IMR-90 (cell line): ENCODE results near the gene OSBPL3. TPM values are rescaled to one million over a fixed set of nuclear protein-coding genes. Genes with fewer than 3 reads are reported as not detected.

ENCODE experiments used
- ATAC-seq: fragments of 200-7000 bp; cut with Tn5 transposase; 2 replicates; pipeline ENCODE4 v1.9.1; 2020; ENCODE audit warnings: low read depth, mild to moderate bottlenecking, moderate library complexity
- BruUV-seq: library from RNA; stranded (reverse); fragments of 400-500 nt; replicated peaks from 2 replicates; lab custom pipeline; 2021; lab: Mats Ljungman, UMichigan
- CTCF ChIA-PET: fragments of 300-600 bp; formaldehyde crosslinking; extraction: SDS; loops from one replicate; lab custom pipeline; 2021; ENCODE audit warnings: antibody characterized with exemption; lab: Yijun Ruan, JAX
- POLR2A ChIA-PET: fragments of 300-600 bp; sonication (Branson Sonifier 250); formaldehyde crosslinking; loops from one replicate; lab custom pipeline; 2022; ENCODE audit warnings: antibody characterized with exemption; ENCODE audit not compliant: unreplicated experiment; lab: Charles Lee
- DNase-seq: peaks from one replicate; pipeline ENCODE4 v3.0.0; 2013
- H2AFZ ChIP-seq: replicated peaks from 2 replicates; pipeline ENCODE3; 2013; ENCODE audit warnings: low read length, mild to moderate bottlenecking; ENCODE audit not compliant: poor library complexity
- H2AK5ac ChIP-seq: 2 replicates; pipeline ENCODE4 v1.6.1; 2013; ENCODE audit warnings: low read depth, low read length, inconsistent platforms
- H2AK9ac ChIP-seq: replicated peaks from 2 replicates; pipeline ENCODE3; 2013; ENCODE audit warnings: mild to moderate bottlenecking, low read depth, low read length, moderate library complexity; ENCODE audit not compliant: poor library complexity
- H2BK120ac ChIP-seq: 2 replicates; pipeline ENCODE4 v1.6.1; 2013; ENCODE audit warnings: low read depth, low read length, inconsistent platforms
- H2BK15ac ChIP-seq: 3 replicates; pipeline ENCODE4 v1.6.1; 2013; ENCODE audit warnings: low read depth, low read length, inconsistent platforms
- H2BK20ac ChIP-seq: 2 replicates; pipeline ENCODE4 v1.6.1; 2013; ENCODE audit warnings: low read depth, mild to moderate bottlenecking, inconsistent platforms, low read length, moderate library complexity
- H2BK5ac ChIP-seq: 2 replicates; pipeline ENCODE4 v1.6.1; 2013; ENCODE audit warnings: mild to moderate bottlenecking, low read depth, low read length, inconsistent platforms; ENCODE audit not compliant: poor library complexity, severe bottlenecking
- H3K14ac ChIP-seq: replicated peaks from 2 replicates; pipeline ENCODE4 v1.6.1; 2013; ENCODE audit warnings: low read depth, low read length, inconsistent platforms
- H3K18ac ChIP-seq: 2 replicates; pipeline ENCODE4 v1.6.1; 2013; ENCODE audit warnings: low read depth, low read length, control low read depth
- H3K23ac ChIP-seq: 2 replicates; pipeline ENCODE4 v1.6.1; 2013; ENCODE audit warnings: low read depth, low read length, inconsistent platforms
- H3K27ac ChIP-seq: 2 replicates; pipeline ENCODE4 v1.5.1; 2013; ENCODE audit warnings: mild to moderate bottlenecking, control low read depth, low read length; ENCODE audit not compliant: insufficient read depth
- H3K27me3 ChIP-seq: 2 replicates; pipeline ENCODE4 v1.6.1; 2013; ENCODE audit warnings: low read length; ENCODE audit not compliant: control insufficient read depth, insufficient read depth
- H3K36me3 ChIP-seq: 2 replicates; pipeline ENCODE4 v1.6.1; 2013; ENCODE audit warnings: low read length, mixed read lengths; ENCODE audit not compliant: control insufficient read depth, insufficient read depth
- H3K4ac ChIP-seq: 2 replicates; pipeline ENCODE4 v1.6.1; 2013; ENCODE audit warnings: low read depth, low read length, inconsistent platforms
- H3K4me1 ChIP-seq: 2 replicates; pipeline ENCODE4 v1.6.1; 2013; ENCODE audit warnings: low read length, mixed read lengths; ENCODE audit not compliant: control insufficient read depth, insufficient read depth
- H3K4me2 ChIP-seq: 2 replicates; pipeline ENCODE4 v1.6.1; 2013; ENCODE audit warnings: low read depth, mild to moderate bottlenecking, control low read depth, low read length, moderate library complexity
- H3K4me3 ChIP-seq: 2 replicates; pipeline ENCODE4 v1.5.1; 2013; ENCODE audit warnings: low read depth, mild to moderate bottlenecking, control low read depth, low read length, moderate library complexity; ENCODE audit not compliant: insufficient read depth
- H3K56ac ChIP-seq: 2 replicates; pipeline ENCODE4 v1.6.1; 2013; ENCODE audit warnings: low read length, inconsistent platforms; ENCODE audit not compliant: insufficient read depth; ENCODE audit errors: extremely low read depth
- H3K79me1 ChIP-seq, 2 experiments: 2 replicates each; pipeline ENCODE4 v1.6.1; 2013; ENCODE audit warnings: low read length in 2 of 2, inconsistent platforms in 1 of 2, low read depth in 1 of 2
- H3K9ac ChIP-seq: 2 replicates; pipeline ENCODE4 v1.6.1; 2013; ENCODE audit warnings: low read depth, low read length, control low read depth
- H3K9me1 ChIP-seq: 2 replicates; pipeline ENCODE4 v1.6.1; 2013; ENCODE audit warnings: low read length, inconsistent platforms; ENCODE audit not compliant: insufficient read depth
- H3K9me3 ChIP-seq: 2 replicates; pipeline ENCODE4 v1.6.1; 2013; ENCODE audit warnings: low read length; ENCODE audit not compliant: control insufficient read depth, insufficient read depth
- H4K20me1 ChIP-seq: 2 replicates; pipeline ENCODE4 v1.6.1; 2013; ENCODE audit warnings: low read length, inconsistent platforms; ENCODE audit not compliant: insufficient read depth
- H4K5ac ChIP-seq: 2 replicates; pipeline ENCODE4 v1.6.1; 2013; ENCODE audit warnings: mild to moderate bottlenecking, low read depth, low read length, control low read depth
- H4K8ac ChIP-seq, 2 experiments: 2 replicates each; pipeline ENCODE4 v1.6.1; 2013; ENCODE audit warnings: low read depth in 2 of 2, low read length in 2 of 2, control low read depth in 1 of 2, inconsistent platforms in 1 of 2
- H4K91ac ChIP-seq: 2 replicates; pipeline ENCODE4 v1.6.1; 2013; ENCODE audit warnings: low read depth, low read length, inconsistent platforms; ENCODE audit not compliant: insufficient read depth
- MAZ ChIP-seq: IDR thresholded peaks from 2 replicates; pipeline ENCODE4 v1.6.1; 2012; ENCODE audit warnings: low read depth, mild to moderate bottlenecking, low read length, improper control_type of control experiment, moderate library complexity, borderline replicate concordance
- WGBS, 2 experiments: methylation state at CpG; one replicate each; pipeline versions ENCODE4 v1.1.5 to v1.1.7; 2013; ENCODE audit warnings: missing lambda C conversion rate in 2 of 2; ENCODE audit not compliant: insufficient read length in 1 of 2; ENCODE audit errors: extremely low coverage in 2 of 2; 5-methylcytosine and 5-hydroxymethylcytosine counted together
- dilution Hi-C: fragments of 300-500 bp; cut with HindIII; formaldehyde crosslinking; loops from one replicate; pipeline ENCODE4 v1.14.3; 2018; ENCODE audit warnings: low sequenced_read_pairs; ENCODE audit not compliant: unreplicated experiment
- in situ Hi-C: fragments of 300-500 bp; cut with MboI; formaldehyde crosslinking; loops from 3 replicates; pipeline ENCODE4 v1.14.3; 2019; ENCODE audit warnings: low sequenced_read_pairs, inconsistent platforms, mixed read lengths
- intact Hi-C: fragments of 100-400 bp; cut with micrococcal nuclease; formaldehyde crosslinking; loops from 2 replicates; pipeline ENCODE4 v1.10.0; 2022
- polyA plus RNA-seq, 3 experiments: library from polyadenylated mRNA; depleted of rRNA; stranded (reverse); fragments of >200 nt; gene quantifications; 2 replicates each; pipeline ENCODE4 v1.2.3, GENCODE V29; 2012; ENCODE audit warnings: low replicate concordance in 1 of 3
- total RNA-seq: library from RNA; depleted of rRNA; stranded (reverse); fragments of >200 nt; gene quantifications from 2 replicates; pipeline ENCODE4 v1.2.3, GENCODE V29; 2012

OSBPL3 gene
- total and polyA plus RNA-seq, 2 of the 4 experiments (the other 2 are of a cell fraction), result 18.0 to 29.9 TPM

DNA sequence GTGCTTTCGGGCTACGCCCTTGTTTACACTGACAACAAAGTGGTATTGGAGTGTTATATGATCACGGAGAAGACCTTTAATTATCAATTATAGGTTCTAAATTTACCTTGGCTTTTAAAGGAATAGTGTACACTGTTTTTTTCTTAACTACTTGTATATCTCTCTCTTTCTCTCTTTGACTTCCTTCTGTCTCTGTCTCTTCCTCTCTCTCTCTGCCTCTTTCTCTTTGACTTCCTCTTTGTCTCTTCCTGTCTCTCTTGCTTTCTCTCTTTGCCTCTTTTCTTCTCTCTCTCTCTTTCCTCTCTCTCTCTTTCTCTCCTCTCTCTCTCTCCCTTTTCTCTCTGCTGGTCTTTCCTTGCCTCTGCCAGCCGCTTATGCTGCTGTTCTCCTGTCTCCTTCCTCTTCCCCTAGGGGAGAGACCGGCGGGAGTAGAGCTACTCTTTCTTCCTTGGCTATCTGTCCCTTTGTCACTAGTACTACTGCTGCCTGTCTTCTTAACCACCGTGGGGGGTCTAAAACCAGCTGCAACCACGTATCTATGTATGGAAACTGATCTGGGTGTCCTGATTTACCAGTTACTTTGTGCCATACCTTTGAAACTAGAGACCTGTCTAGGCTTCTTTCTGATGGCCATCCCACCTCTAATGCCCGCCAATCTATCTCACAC is 185.9 kb downstream of the OSBPL3 start:
- ATAC-seq (0 out of 2 replicates have a peak, but pooled peaks have one; percentile 24), DNase-seq (no peak)
- dilution Hi-C loops, result no loop called here

More for the DNA sequence above, 185.9 kb downstream of the OSBPL3 start:
- Histone ChIP-seq H3K4me1 (no peaks in the 10 kb centered on the region), H2AFZ (no peak overlapping the region), H3K23ac (no peak overlapping the region), H2AK9ac (no peak overlapping the region), H3K4me3 (no peak overlapping the region), H3K36me3 (peaks cover 6% of the 10 kb centered on the region; the same call in 1 of the 2 replicates), H2BK5ac (no peak overlapping the region), H3K9me3 (no peaks in the 10 kb centered on the region), H3K56ac (no peak overlapping the region), H4K20me1 (no peaks in the 10 kb centered on the region), H2BK120ac (no peak overlapping the region), H2BK20ac (no peak overlapping the region), H4K5ac (peak overlapping the region; percentile 78), H4K91ac (no peak overlapping the region), H3K9ac (no peak overlapping the region), H2AK5ac (0 out of 2 replicates have a peak overlapping the region, but pooled peaks have one; percentile 8), H3K9me1 (no peaks in the 10 kb centered on the region), H3K14ac (no peak overlapping the region; the same call in 1 of the 2 replicates), H3K27ac (no peak overlapping the region), H3K27me3 (no peaks in the 10 kb centered on the region), H3K79me1 (no peaks in the 10 kb centered on the region), H3K4me2 (no peak overlapping the region), H2BK15ac (no peak overlapping the region; the same call in 2 of the 3 replicates), H3K18ac (no peak overlapping the region), H3K4ac (no peak overlapping the region), H4K8ac (peak overlapping the region; percentile 41 to 65; a peak in 2 of 4 replicates)
- intact Hi-C loops (no loop called here), in situ Hi-C loops (no loop called here)
- no TSS peak for BruUV-seq
- 100% methylated on average over 1 of the region's 9 CpGs; no CpG with 5 or more reads in 1 of the 2 experiments for WGBS, 2 experiments
- TF ChIP-seq MAZ, result no peak
- ChIA-PET CTCF (no interaction called here), POLR2A (no interaction called here)
